ENCODE measurements around the gene FCRLB.
"Not testable (repeated sequence)": the region's sequence is repeated elsewhere in the genome, so short reads cannot be mapped to it uniquely, and the experiment has no call there.

Gene FCRLB

GRCh38 chr1:161740921-161741320 lies 19.6 kb downstream of the FCRLB start:
- DNase-seq (ENCODE audit: low spot score), result no peak

- no peak for DNase-seq (ENCODE audit: low spot score)
Observed at GRCh38 chr1:161743231-161743630, 21.9 kb downstream of the FCRLB start.

GRCh38 chr1:161747801-161748200 lies 26.5 kb downstream of the FCRLB start:
- no peak for DNase-seq (ENCODE audit: low spot score)

GRCh38 chr1:161749509-161750407 lies 28.4 kb downstream of the FCRLB start, which contains the start of gene DUSP12:
Gene DUSP12 (plus strand): TSS chr1:161749786. CDS start chr1:161749802, 16 bp downstream.
- DNase-seq (ENCODE audit: low spot score), result peak; percentile 94

GRCh38 chr1:161763522-161764098 lies 42.3 kb downstream of the FCRLB start:
- DNase-seq (ENCODE audit: low spot score), result no peak

DNA sequence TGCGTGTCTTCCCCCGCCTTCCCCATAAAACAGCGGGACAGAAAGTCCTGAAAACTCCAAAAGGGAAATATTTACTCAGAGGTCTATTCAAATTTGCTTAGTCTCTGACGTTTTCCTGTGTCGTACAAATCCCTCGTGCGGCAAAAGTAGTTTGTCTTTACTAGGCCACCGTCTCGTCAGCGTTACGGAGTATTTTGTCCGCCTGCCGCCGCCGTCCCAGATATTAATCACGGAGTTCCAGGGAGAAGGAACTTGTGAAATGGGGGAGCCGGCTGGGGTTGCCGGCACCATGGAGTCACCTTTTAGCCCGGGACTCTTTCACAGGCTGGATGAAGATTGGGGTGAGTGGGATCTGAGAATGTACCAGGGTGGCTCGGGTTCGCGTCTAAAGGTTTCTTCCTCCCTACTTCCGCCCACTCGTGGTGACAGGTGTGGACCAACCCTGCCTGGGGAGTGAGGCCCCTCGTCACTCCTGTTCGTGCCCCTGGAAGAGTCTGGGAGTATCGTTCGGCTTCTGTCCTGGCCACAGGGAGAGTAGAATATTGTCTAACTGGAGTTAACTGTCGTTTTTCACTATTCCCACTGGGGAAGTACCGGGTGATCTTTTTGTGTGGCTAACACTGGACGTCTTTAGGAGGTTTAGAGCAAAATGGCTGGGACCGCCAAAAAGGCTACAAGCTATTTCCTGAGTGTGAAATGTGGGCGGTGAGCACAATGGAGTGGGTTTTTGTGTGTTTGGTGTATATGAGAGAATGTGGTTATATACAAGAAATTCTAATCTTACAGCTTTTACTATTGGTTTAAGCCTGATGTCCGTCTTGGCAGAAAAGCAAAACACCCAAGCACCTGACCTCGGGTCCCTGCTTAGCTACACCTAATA lies 45.0 kb downstream of the FCRLB start, which contains the start of gene ATF6:
ATF6 (plus strand) TSS at position 219 of the 880 bp plus-strand sequence; CDS start at position 260, 41 bp downstream.
- peak; percentile 94 for DNase-seq (ENCODE audit: low spot score)

DNA sequence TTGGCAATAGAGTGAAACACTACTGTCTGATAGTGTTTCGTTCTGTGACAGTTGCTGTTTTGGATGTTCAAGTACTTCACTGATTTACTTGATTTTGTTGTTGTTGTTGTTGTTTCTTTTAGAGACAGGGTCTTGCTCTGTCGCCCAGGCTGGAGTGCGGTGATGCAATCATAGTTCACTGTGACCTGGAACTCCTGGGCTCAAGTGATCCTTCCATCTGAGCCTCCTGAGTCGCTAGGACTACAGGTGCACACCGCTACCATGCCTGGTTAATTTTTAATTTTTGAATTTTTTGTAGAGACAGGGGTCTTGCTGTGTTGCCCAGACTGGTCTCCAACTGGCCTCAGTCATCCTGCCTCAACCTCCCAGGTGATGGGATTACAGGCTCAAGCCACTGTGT lies 47.1 kb downstream of the FCRLB start:
- no peak for DNase-seq (ENCODE audit: low spot score)

DNA sequence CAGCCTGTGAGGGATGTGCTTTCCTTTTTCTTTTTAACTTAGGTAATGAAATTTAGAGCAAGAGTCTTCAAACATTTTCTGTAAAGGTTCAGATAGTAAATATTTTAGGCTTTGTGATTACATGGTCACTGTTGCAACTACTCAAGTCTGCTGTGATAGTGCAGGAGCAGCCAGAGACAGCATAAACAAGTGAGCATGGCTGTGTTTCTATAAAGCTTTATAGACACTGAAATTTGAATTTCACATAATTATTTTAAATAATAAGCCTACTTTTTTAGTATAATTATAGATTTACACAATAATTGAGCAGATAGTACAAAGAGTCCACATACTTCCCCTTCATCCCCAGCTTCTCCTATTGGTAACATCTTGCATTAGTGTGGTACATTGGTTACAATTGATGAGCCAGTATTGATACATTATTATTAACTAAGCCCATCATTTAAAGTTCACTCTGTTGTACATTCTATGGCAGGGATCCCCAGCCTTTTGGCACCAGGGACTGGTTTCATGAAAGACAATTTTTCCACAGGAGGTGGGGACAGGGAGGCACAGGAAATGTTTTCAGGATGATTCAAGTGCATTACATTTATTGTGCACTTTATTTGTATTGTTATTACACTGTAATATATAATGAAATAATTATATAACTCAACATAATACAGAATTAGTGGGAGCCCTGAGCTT lies 47.8 kb downstream of the FCRLB start:
- no peak for DNase-seq (ENCODE audit: low spot score)

DNA sequence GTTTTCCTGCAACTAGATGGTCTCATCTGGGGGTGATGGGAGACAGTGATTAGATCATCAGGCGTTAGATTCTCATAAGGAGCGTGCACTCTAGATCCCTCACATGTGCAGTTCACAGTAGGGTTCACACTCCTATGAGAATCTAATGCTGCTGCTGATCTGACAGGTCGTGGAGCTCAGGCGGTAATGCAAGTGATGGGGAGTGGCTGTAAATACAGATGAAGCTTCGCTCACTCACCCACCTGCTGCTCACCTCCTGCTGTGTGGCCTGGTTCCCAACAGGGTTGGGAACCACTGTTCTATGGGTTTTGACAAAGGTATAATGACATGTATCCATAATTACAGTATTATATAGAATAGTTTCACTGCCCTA lies 48.3 kb downstream of the FCRLB start:
- not testable (repeated sequence) for DNase-seq (ENCODE audit: low spot score)

GRCh38 chr1:161770250-161770649 lies 48.9 kb downstream of the FCRLB start:
- DNase-seq (ENCODE audit: low spot score), result no peak

GRCh38 chr1:161771161-161771560 lies 49.8 kb downstream of the FCRLB start:
- DNase-seq (ENCODE audit: low spot score), result no peak

DNA sequence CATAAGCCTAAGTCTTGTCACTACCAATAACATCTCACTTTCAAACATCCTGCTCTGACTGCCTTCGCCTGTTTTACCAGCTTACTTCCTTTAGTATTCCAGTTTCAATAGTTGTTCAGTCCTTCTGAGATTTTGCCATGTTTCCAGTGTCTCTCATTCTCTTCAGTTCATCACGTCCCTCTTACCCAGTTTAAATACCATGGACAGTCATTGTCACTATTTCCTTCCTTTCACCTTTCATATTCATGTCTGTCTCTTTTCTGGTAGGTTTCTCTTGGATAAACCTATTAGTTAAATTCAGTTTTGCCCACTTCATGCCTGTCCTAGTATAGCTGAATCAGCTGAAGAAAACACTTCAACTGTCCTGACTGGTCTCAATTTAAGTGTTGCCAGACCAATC lies 50.6 kb downstream of the FCRLB start:
- DNase-seq (ENCODE audit: low spot score), result no peak

DNA sequence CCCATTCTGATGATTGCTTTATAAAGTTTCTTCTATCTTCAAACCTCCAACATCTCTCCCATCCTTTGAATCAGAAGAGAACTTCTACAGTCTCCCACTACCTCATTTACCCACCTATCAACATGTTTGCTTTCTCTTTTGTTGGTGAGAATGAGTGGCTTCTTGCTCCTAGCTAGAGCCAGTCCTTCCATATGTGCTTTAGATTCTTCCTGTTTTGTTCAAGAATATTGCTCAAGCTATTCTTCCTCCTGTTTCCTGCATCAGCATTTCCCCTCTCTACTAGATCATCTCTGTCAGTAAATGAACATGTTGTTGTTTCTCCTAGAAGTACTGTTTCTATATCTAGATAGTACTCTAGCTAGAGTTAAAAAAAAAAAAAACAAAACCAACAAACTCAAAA lies 51.1 kb downstream of the FCRLB start:
- DNase-seq (ENCODE audit: low spot score), result no peak

DNA sequence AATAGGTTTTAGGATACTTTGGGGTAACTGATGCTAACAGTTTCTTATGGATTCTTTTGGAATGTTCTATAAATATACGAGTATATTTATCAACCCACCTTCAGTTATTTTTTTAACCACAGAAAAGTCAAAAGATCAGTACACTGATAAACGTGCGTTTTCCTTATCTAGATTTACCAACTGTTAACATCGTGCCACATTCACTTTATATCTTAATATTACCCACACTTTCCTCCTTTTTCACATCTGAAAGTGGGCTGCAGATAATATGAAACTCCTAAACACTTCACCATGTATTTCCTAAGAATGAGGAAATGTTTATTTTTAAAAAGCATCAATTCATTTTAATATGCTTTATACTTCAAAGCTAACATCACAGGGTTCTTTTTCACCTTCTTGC lies 52.4 kb downstream of the FCRLB start:
- DNase-seq (ENCODE audit: low spot score), result no peak

DNA sequence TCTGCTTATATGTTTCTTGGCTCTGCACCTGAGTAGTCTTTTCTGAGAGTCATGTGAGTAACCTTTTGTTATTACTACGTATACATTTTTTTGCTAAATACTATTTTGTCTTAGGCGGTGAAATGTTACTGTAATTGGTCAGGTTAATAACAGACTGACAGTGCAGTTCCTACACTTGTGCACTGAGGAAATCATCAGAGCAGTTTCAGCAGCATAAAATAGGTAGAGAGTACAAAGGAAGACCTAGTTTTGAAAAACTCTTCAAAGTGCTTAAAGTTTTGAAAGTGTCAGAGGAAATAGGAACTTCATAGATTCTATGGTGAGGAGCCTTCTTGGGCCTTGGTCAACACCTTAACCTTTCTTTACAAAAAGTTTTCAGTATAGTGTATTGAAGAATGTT lies 55.9 kb downstream of the FCRLB start:
- DNase-seq (ENCODE audit: low spot score), result no peak

Data from left forelimb (tissue), 1 donor.